NCI-H345 (cell line): ENCODE measurements around the gene GRAPL.
"Not testable (repeated sequence)": the region's sequence is repeated elsewhere in the genome, so short reads cannot be mapped to it uniquely, and the experiment has no call there.

Source experiments
- DNase-seq: peaks from one replicate; lab custom pipeline; 2025; lab: John Stamatoyannopoulos, UW

The GRAPL gene

DNA sequence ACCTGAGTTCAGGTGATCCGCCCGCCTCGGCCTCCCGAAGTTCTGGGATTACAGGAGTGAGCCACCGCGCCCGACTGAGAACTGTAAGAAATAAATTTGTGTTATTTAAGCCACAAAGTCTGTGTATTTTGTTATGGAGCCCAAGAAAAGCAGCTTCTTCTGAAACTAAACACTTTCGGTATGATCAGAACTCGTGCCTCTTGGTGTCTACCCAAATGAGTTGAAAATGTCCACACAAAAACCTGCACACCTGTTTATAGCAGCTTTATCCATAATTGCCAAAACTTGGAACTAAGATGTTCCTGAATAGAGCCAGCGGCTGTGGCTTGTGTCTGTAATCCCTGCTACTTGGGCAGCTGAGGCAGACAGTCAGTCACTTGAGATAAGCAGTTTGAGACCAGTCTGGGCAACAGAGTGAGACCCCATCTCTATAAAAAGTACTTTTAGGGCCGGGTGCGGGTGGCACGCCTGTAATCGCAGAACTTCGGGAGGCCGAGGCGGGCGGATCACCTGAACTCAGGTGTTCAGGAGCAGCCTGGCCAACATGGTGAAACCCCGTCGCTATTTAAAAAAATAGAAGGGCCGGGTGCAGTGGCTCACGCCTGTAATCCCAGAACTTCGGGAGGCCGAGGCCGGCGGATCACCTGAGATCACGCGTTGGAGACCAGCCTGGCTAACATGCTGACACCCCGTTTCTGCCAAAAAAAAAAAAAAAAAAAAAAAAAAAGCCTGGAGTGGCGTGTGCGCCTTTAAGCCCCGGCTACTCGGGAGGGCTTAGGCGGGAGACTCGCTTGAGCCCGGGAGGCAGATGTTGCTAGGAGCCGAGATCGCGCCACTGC lies 61.7 kb downstream of the GRAPL start:
- not testable (repeated sequence) for DNase-seq

DNA sequence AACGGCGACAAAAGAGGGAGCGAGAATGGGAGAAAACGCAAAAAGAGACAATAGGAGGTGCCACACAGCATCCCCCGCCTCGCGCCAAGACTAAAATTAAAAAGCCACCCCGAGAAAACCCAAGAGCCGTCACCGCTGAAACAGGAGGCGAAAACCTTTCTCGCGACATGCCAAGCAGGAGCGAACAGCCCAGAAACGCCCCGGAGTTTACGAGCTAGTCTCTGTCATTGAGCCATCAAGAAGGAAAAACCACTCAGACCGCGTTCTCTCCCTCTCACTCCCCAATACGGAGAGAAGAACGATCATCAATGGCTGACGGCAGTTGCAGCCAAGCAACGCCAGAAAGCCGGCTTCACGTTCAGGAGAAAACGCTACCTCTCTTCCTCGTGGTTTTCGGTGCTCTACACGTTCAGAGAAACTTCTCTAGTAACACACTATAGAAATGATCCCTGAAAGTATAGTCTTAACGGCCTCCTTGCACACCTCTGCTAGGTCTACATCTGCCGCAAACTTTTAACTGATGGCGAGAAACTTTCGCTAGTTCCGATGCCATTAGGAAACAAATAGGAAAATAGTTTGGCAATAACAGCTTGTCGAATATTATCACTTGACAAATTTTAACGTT lies 62.5 kb downstream of the GRAPL start:
- DNase-seq, result not testable (repeated sequence)

DNA sequence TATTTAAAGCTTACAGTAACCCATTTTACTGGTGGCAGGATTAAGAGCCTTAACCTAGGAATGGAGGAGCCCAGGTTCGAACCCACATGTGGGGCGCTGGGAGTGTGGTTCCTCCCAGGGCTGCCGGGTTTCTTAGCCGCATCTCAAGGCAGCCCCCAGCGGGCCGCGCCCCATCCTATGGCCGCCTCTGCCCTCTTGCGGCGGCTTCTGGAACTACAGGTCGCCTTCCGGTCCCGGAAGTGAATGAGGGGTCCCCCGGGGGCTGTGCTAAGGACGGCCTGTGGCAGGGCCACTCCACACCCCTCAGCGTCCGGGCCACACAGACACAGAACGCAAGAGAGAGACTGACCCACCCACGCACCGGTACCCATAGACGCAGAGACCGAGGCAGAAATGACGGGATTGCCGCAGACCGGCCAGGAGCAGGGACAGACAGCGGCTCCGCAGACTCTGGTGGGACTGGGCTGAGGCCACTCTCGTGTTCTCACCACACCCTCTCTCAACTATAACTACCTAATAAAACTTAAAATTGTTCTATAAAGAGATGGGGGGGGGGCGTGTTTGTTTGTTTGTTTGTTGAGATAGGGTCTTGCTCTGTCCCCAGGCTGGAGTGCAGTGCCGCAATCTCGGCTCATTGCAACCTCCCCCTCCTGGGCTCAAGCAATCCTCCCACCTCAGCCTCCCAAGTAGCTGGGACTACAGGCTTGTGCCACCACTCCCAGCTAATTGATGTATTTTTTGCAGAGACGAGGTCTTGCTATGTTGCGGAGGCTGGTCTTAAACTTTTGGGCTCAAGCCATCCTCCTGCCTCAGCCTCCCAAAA lies 69.2 kb downstream of the GRAPL start:
- not testable (repeated sequence) for DNase-seq

DNA sequence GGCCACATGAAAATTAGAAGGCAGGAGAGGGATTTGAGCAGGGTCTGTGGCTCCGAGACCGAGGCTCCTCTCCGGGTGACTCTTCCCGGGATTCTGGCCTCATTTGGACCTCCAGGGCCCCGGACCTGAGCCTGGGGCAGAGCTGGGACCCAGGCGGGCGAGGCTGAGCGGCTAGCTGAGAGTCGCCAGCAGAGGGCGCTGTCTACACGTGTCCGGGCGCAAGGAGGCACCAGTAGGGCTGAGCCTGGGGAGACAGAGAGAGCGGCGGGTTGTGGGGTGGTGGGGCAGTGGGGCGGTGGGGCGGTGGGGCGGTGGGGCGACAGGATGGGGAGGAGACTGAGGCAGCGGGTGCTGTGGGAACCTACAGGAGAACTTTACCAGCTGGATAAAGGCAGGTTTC lies 75.1 kb downstream of the GRAPL start:
- not testable (repeated sequence) for DNase-seq

DNA sequence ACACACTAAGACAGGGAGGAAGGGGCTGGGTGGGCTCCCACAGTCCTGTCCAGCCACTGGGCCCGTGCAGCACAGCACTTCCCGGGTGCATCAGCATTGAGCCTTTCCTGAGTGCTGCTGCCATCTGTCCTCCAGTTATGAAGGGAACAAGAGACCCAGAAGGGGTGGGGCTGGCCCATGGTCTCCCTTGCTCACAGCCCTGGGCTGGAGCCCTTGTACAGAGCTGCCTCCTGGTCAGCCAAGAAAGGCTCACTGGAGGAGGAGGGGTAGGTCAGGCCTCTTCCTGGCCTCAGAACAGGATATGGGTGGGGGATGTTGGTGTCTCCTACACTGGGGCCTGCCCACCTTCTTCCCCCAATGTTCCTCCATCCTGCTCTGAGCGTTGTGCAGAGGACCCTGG lies 76.0 kb downstream of the GRAPL start:
- not testable (repeated sequence) for DNase-seq
